ENCODE measurements around the gene RXRA. TPM values are rescaled to one million over a fixed set of nuclear protein-coding genes. Genes with fewer than 3 reads are reported as not detected.

Gene RXRA
- total RNA-seq, 1 donor, result 11.2 TPM

DNA sequence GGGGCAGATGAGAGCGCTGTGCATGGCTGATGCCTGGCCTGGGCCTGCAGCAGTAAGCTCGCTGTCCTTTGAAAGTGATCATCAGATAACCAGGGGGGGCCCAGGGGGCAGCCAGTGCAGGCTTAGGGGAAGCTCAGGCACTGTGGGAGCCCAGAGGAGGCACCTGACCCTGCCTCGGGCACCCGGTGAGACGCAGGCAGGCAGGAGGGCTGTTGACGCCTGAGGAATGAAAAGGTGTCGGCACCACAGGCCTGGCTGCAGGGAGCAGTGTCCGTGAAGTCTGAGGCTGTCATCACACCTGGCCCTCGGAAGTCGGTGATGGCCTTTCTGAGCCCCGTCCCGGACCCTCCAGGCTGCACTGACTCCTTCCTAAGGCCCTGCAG, 84.6 kb downstream of the RXRA start:
- Histone ChIP-seq H3K27me3 (ENCODE audit: insufficient read depth, low read length) (no peaks in the 10 kb centered on the region), H3K4me1 (ENCODE audit: insufficient read depth, low read length) (peaks cover 69% of the 10 kb centered on the region), H3K4me3 (ENCODE audit: low read length) (no peak overlapping the region), H3K9me3 (ENCODE audit: low read depth, low read length) (no peaks in the 10 kb centered on the region)

DNA sequence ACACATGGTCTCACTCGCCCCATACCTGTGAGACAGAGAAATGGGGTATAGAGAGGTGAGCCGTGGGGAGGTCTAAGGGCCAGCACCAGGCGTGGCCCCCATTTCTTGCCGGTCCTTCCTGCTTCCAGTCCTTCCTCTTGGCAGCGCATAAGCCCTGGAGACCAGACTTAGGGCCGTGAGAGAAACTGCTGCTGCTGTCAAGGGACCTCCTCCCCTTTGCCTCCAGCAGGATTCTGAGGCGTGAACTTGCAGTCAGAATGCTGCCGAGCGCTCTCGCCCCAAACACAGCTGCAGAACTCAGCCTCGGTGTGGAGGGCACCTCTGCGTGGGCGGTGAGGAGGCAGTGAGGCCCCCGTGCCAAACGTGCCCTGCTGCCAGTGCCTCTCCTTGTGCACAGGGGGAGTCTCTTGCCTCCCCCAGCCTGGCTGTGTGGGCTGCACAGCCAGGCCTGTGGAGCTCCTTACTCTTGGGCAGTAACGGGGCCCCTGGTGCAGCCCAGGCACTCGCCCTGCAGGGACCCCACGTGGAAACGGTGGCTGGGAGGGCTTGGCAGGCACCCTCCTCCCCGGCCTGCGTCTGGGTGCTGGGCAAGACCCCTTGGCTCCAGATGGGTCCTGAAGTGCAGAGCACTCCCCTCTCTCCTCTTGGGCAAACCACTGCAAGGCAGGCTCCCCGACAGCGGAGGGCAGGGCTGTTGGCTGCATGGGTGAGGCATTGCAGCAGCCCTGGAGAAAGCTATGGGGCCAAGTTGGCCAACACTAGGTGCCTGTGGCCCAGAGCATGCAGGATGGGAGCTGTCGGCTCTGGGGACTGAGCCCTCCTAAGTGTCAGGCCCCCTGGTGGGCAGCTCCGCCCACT, 85.4 kb downstream of the RXRA start:
- H3K27me3 ChIP-seq (ENCODE audit: insufficient read depth, low read length), result no peaks in the 10 kb centered on the region
- peaks cover 61% of the 10 kb centered on the region for H3K4me1 ChIP-seq (ENCODE audit: insufficient read depth, low read length)
- no peak overlapping the region for H3K4me3 ChIP-seq (ENCODE audit: low read length)

DNA sequence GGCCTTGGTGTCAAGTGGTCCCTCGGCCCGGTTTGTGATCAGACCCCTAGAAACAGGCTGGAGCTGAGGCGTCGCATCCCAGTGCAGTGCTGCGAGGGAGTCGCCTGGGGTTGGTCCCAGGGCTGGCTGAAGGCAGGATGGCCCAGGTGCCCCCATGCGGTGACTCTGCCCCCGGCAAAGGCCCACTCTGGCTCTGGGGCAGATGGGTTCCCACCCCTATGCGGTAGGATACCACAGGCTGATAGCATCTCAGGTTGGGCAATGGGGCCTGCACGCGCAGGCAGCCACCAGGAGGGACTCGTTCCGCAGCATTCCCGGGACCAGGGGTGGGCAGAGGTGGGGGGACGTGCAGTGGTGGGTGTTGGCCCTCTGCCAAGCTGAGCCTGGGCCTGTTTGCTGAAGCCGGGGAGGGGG, 86.0 kb downstream of the RXRA start:
- H3K27me3 ChIP-seq (ENCODE audit: insufficient read depth, low read length), result no peaks in the 10 kb centered on the region
- H3K4me1 ChIP-seq (ENCODE audit: insufficient read depth, low read length), result peaks cover 54% of the 10 kb centered on the region
- H3K4me3 ChIP-seq (ENCODE audit: low read length), result no peak overlapping the region
- H3K9me3 ChIP-seq (ENCODE audit: low read depth, low read length), result no peaks in the 10 kb centered on the region

More for the DNA sequence above, 85.4 kb downstream of the RXRA start:
- no peaks in the 10 kb centered on the region for H3K9me3 ChIP-seq (ENCODE audit: low read depth, low read length)

DNA sequence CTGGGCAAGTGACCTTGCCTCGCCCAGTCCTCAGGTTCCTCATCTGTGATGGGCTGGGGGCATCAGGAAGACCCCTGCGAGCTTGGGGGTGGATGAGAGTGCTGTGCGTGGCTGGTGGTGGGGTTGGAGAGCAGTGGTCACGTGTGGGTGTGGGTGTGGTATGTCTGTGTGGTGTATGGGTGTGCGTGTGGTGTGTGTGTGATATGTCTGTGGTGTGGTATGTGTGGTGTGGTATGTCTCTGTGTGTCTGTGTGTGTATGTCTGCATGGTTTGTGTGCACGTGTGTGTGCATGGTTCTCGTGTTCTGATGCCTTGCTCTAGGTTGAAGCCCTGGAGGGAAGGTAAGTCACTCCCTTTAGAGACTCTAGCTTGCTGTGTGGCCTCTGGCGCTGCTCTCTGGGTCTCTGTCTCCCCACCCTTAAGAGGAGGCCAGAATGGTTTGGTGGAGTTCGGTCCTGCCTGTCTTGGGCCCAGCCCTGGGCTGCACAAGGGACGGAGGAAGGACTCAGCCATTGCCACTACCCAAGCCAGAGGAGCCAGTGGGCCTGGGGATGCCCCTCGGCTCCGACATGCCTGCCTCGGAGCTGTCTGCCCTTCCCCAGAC, 87.0 kb downstream of the RXRA start:
- no peak overlapping the region for H3K4me3 ChIP-seq (ENCODE audit: low read length)
- H3K9me3 ChIP-seq (ENCODE audit: low read depth, low read length), result no peaks in the 10 kb centered on the region
- H3K4me1 ChIP-seq (ENCODE audit: insufficient read depth, low read length), result peaks cover 45% of the 10 kb centered on the region
- no peaks in the 10 kb centered on the region for H3K27me3 ChIP-seq (ENCODE audit: insufficient read depth, low read length)

DNA sequence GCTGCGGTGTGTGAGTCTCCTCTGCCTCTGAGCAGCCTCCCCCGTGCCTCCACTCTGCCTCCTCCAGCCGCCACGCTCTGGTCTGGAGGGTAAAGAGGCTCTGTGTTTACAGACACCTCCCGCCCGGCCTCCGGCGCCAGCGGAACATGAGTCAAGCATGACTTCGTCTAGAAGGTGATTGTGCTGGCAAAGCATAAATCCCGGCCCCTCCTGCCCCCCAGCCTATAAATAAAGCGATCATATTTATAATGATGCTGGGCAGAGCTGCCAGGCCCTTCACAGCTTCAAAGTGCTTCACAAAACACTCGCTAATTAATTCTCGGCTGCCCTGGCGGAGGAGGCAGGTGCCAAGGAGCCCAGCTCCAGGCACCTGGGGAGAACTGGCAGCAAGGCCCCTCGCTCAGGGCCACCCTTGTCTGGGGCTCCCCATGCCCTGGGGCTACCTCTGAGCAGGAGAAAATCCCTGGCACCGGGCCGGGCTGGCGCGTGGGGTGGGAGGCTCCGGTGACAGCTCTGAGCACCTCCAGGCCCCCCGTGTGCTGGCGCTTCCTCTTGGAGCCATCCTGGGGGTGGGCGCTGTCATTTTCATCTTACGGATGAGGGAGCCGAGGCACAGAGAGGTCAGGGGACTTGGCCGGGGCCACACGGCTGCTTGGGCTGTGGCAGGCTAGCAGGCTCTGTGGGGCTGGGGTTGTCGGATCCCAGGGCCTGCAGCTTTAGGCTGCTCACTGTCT, 87.8 kb downstream of the RXRA start:
- Histone ChIP-seq H3K4me3 (ENCODE audit: low read length) (no peak overlapping the region), H3K4me1 (ENCODE audit: insufficient read depth, low read length) (peaks cover 37% of the 10 kb centered on the region), H3K9me3 (ENCODE audit: low read depth, low read length) (no peaks in the 10 kb centered on the region), H3K27me3 (ENCODE audit: insufficient read depth, low read length) (no peaks in the 10 kb centered on the region)

DNA sequence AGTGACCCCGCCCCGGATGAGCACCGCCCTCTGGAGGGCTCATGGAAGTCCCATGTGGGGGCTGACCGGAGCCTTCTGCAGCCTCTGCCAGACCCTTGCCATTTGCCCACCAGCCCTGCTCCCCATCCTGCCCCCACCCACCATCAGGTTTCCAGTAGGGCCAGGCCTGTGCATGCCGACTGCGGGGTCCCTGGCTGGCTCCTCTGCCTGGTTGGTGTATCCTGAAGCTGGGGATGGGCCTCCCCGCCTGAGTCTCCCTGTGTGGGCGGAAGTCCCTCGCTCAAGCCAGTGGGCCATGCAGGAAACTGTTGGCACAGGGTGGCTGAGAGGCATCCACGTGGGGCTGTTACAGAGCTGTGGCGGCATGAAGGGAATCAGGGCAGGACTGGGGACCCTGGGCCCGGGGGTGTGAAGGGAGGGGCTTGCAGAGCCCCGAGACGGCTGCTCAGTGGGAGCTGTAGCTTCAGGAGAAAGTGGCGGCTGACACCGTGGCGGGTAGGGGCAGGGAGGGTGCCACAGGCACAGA, 88.7 kb downstream of the RXRA start:
- H3K9me3 ChIP-seq (ENCODE audit: low read depth, low read length), result no peaks in the 10 kb centered on the region
- H3K27me3 ChIP-seq (ENCODE audit: insufficient read depth, low read length), result no peaks in the 10 kb centered on the region
- H3K4me1 ChIP-seq (ENCODE audit: insufficient read depth, low read length), result peaks cover 28% of the 10 kb centered on the region
- no peak overlapping the region for H3K4me3 ChIP-seq (ENCODE audit: low read length)

DNA sequence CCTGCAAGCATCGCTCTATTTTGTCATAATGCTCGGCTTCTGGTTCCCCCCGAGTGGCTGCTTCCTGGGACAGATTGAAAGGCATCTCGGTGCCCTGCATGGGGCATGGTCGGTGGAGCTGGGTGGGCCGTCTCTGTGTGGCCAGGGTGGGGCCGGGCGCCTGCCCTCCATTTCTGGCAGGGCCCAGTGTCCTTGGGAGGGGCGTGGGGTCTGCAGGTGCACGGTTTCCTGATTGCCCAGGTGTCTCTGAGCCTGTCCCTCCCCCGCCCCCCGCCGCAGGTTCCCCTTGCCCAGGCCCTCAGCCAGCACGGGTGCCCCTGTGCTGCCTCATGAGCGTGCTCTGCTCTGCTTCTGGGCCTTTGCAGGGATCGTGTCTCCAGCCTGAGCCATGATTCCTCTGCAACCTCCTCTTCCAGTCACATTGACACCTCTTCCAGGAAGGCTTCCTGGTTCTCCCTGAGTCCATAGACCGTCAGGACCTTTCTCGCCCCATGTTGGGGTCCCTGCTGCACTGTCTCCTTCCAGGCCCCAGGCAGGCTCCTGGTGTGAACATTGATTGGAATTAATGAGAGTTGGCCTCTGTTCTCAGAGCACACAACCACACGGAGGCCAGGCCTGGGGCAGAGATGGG, 90.2 kb downstream of the RXRA start:
- Histone ChIP-seq H3K9me3 (ENCODE audit: low read depth, low read length) (no peaks in the 10 kb centered on the region), H3K4me3 (ENCODE audit: low read length) (no peak overlapping the region), H3K27me3 (ENCODE audit: insufficient read depth, low read length) (no peaks in the 10 kb centered on the region), H3K4me1 (ENCODE audit: insufficient read depth, low read length) (peaks cover 12% of the 10 kb centered on the region)

DNA sequence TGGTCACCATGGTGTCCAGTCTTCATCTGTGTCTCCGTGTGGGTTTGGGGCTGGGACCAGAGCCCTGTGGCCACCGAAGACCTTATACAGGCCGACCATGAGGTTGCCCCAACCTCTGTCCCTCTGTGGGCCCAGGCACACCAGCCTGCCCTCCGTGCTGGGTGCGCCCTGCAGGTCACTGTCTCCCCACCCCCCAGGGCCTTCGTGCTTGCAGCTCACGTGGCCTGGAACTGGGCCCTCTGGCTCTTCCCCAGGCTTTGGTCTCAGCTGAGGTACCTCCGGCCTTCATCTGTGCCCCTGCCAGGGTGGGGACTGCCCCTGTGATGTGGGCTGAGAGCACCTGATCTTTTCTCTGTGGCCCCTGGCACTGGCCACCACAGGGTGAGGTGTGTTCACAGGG, 92.1 kb downstream of the RXRA start:
- Histone ChIP-seq H3K4me3 (ENCODE audit: low read length) (no peak overlapping the region), H3K4me1 (ENCODE audit: insufficient read depth, low read length) (no peaks in the 10 kb centered on the region), H3K9me3 (ENCODE audit: low read depth, low read length) (no peaks in the 10 kb centered on the region), H3K27me3 (ENCODE audit: insufficient read depth, low read length) (no peaks in the 10 kb centered on the region)

DNA sequence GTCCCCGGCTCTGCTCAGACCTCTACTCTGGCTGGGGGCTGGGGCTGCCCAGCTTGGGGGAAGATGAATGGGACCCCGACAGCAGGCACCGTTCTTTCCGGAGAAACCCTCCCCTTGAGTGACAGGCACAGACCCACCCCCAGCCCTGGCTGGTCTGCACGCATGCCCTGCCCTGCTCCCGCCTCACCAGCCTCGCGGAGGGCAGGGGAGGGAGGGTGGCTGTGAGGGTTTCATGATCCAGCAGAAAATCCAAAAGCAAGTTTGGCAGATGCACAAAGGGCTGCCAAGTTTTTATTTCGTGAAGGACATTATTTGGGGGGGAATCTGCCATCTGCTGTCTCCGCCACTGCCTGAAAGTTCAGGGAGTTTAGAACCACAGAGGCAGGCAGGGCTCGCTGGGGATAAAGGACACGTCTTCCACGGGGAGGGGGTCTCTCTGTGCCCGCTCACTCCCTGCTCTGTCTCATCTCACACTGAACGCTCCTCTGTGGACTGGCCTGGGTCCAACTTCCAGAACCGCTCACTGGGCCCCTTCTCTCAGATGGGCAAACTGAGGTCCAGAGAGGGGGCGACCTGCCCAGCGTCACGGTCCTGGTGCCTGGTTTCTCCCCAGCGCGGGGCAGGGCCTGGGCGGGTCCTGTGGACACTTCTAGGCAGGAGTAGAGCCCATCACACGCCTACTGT, 92.9 kb downstream of the RXRA start:
- no peaks in the 10 kb centered on the region for H3K9me3 ChIP-seq (ENCODE audit: low read depth, low read length)
- H3K27me3 ChIP-seq (ENCODE audit: insufficient read depth, low read length), result no peaks in the 10 kb centered on the region
- no peaks in the 10 kb centered on the region for H3K4me1 ChIP-seq (ENCODE audit: insufficient read depth, low read length)
- no peak overlapping the region for H3K4me3 ChIP-seq (ENCODE audit: low read length)

DNA sequence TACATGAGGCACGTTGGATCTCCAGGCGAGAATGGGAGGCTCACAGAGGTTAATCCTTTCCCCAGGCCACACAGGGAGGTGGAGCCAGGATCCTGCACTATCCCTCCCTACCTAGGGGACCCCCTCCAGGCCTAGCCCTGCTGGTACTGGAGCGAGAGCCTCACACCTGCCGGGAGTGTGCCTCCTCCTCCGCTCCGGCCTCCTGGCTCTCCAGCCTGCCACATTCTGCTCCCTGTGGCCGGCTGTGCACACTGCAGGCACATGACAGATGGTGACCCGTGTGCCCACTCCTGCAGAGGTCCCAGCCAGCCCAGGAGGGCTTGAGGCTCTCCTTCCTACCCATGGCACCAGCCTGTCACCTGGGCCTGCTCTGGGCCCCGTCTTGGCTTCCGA, 93.4 kb downstream of the RXRA start:
- no peaks in the 10 kb centered on the region for H3K27me3 ChIP-seq (ENCODE audit: insufficient read depth, low read length)
- no peak overlapping the region for H3K4me3 ChIP-seq (ENCODE audit: low read length)
- no peaks in the 10 kb centered on the region for H3K9me3 ChIP-seq (ENCODE audit: low read depth, low read length)
- no peaks in the 10 kb centered on the region for H3K4me1 ChIP-seq (ENCODE audit: insufficient read depth, low read length)

DNA sequence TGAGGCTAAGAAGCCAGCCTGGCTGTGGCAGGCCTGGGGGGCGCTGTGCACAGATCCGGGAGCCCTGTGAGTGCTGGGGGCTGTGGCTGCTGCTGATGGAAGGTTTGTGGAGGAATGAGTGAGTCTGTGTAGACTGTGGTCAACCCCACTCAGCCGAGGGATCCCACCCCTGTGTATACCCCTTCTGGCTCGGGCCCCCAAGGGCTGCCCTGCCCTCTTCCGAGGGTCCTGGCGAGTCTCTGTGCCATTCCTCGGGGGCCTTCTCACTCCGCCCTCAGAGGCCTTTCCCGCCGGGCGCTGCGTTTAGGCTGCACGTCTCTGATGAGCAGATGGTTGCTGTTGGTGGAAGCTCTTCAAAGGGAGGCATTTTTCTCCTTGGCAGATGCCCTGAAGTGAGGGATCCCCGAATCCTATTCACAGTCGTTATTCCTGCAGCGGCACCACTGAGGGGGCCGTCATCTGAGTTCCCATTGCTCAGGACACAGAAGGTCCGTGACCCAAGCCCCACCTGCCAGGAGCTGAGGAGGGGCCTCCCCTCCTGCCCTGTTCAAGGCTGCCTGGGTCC, 94.1 kb downstream of the RXRA start:
- Histone ChIP-seq H3K4me1 (ENCODE audit: insufficient read depth, low read length) (no peaks in the 10 kb centered on the region), H3K4me3 (ENCODE audit: low read length) (no peak overlapping the region), H3K27me3 (ENCODE audit: insufficient read depth, low read length) (no peaks in the 10 kb centered on the region), H3K9me3 (ENCODE audit: low read depth, low read length) (no peaks in the 10 kb centered on the region)

DNA sequence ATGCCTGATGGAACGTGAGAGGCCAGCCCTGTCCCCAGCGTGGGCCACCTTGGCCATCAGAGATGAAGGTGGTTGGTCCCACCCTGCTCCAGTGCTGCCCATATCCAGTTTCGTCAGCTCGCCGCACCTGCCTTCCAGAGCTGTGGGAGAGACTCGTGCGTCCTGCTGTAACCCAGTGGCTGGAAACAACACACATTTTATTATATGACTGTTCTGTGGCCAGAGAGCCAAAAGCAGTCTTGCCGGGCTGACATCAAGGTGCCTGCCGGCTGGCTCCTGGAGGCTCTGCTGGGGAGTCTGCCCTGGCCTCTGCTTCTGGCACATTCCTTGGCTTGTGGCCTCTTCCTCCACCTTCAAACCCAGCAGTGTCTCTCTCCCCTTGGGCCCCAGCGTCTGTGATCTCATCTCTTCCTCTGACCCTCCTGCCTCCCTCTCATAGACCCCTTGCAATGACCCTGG, 94.7 kb downstream of the RXRA start:
- H3K27me3 ChIP-seq (ENCODE audit: insufficient read depth, low read length), result no peaks in the 10 kb centered on the region
- H3K9me3 ChIP-seq (ENCODE audit: low read depth, low read length), result no peaks in the 10 kb centered on the region
- no peak overlapping the region for H3K4me3 ChIP-seq (ENCODE audit: low read length)
- no peaks in the 10 kb centered on the region for H3K4me1 ChIP-seq (ENCODE audit: insufficient read depth, low read length)

DNA sequence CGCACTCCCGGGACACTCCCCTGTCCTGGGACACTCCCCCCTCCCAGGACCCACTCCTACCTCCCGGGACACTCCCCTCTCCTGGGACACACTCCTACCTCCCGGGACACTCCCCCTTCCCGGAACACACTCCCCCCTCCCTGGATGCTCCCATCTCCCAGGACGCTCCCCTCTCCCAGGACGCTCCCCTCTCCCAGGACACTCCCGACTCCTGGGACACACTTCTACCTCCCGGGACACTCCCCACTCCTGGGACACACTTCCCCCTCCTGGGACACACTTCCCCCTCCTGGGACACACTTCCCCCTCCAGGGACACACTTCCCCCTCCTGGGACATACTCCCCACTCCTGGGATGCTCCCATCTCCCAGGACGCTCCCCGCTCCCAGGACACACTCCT, 95.6 kb downstream of the RXRA start:
- Histone ChIP-seq H3K4me1 (ENCODE audit: insufficient read depth, low read length) (no peaks in the 10 kb centered on the region), H3K9me3 (ENCODE audit: low read depth, low read length) (no peaks in the 10 kb centered on the region), H3K4me3 (ENCODE audit: low read length) (no peak overlapping the region), H3K27me3 (ENCODE audit: insufficient read depth, low read length) (no peaks in the 10 kb centered on the region)

Measured in mononuclear cell (primary cell).